DND-41 (cell line): ENCODE data around the gene ITGB1.

Source experiments
- ATAC-seq: fragments of 200-7000 bp; cut with Tn5 transposase; 3 replicates; pipeline ENCODE4 v1.9.1; 2021; ENCODE audit warnings: low read depth; ENCODE audit not compliant: insufficient read depth
- DNase-seq: peaks from one replicate; pipeline ENCODE4 v3.0.0-alpha.2; 2020
- H2AFZ ChIP-seq: 2 replicates; pipeline ENCODE4 v1.6.0; 2012; ENCODE audit warnings: low read depth, low read length
- H3K27ac ChIP-seq: 2 replicates; pipeline ENCODE4 v1.5.1; 2012; ENCODE audit warnings: low read length, inconsistent platforms
- H3K27me3 ChIP-seq: fragments of 200-600 bp; sonication (generic); 2 replicates; pipeline ENCODE4 v1.6.0; 2012; ENCODE audit warnings: low read length, mild to moderate bottlenecking, inconsistent platforms; ENCODE audit not compliant: insufficient read depth, poor library complexity
- H3K36me3 ChIP-seq: 2 replicates; pipeline ENCODE4 v1.5.1; 2012; ENCODE audit warnings: low read length, inconsistent platforms; ENCODE audit not compliant: insufficient read depth
- H3K4me1 ChIP-seq: 2 replicates; pipeline ENCODE4 v1.5.1; 2012; ENCODE audit warnings: mild to moderate bottlenecking, low read length; ENCODE audit not compliant: insufficient read depth
- H3K4me2 ChIP-seq: 2 replicates; pipeline ENCODE4 v1.6.0; 2012; ENCODE audit warnings: mild to moderate bottlenecking, moderate library complexity, low read length, inconsistent platforms; ENCODE audit not compliant: insufficient read depth
- H3K4me3 ChIP-seq, 2 experiments: fragments of 200-600 bp in 1 of 2; shearing (Covaris generic) in 1 of 2; 2 replicates each; pipeline ENCODE4 v1.5.1; 2012 to 2016; ENCODE audit warnings: inconsistent platforms in 2 of 2, low read length in 2 of 2, mild to moderate bottlenecking in 2 of 2, low read depth in 1 of 2, moderate library complexity in 1 of 2
- H3K79me2 ChIP-seq: 2 replicates; pipeline ENCODE4 v1.6.0; 2012; ENCODE audit warnings: low read length, inconsistent platforms; ENCODE audit not compliant: insufficient read depth
- H3K9ac ChIP-seq: 2 replicates; pipeline ENCODE4 v1.6.0; 2012; ENCODE audit warnings: low read depth, mild to moderate bottlenecking, inconsistent platforms, low read length, moderate library complexity
- H3K9me3 ChIP-seq: 2 replicates; pipeline ENCODE4 v1.5.1; 2012; ENCODE audit warnings: low read length, moderate library complexity, mild to moderate bottlenecking, inconsistent platforms; ENCODE audit not compliant: insufficient read depth, severe bottlenecking
- H4K20me1 ChIP-seq: 2 replicates; pipeline ENCODE4 v1.6.0; 2012; ENCODE audit warnings: low read length; ENCODE audit not compliant: insufficient read depth
- CTCF ChIP-seq: IDR thresholded peaks from 2 replicates; pipeline ENCODE4 v1.5.1; 2012; ENCODE audit warnings: borderline replicate concordance, low read length, moderate library complexity, mild to moderate bottlenecking; ENCODE audit not compliant: poor library complexity, severe bottlenecking; ENCODE audit errors: extremely low read depth
- EZH2 ChIP-seq: IDR thresholded peaks from 3 replicates; pipeline ENCODE4 v1.6.1; 2012; ENCODE audit warnings: borderline replicate concordance, low read depth, mild to moderate bottlenecking, moderate library complexity, low read length, inconsistent platforms; ENCODE audit not compliant: severe bottlenecking

The ITGB1 gene

DNA sequence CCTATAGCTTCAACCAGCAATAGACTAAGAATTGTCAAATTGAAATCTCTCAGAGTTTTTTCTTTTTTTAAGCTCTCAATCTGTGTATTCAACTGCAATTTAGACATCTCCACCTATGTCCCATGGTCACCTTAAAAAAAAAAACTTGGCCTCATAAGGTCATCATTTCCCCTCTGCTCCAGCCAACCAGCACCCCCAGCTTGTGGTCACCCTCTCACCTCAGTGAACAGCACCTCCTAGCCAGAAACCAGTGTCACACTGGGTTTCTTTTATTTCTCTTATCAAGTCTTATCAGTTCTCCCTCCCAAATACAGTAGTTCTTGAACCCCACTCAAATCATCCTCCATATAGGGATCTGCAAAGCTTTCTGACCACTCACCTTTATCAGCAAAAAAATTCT lies 4.0 kb downstream of the ITGB1 start:
- no peak overlapping the region for H3K27ac ChIP-seq
- H3K79me2 ChIP-seq: peaks cover 89% of the 10 kb centered on the region
- H3K4me1 ChIP-seq: peaks cover 67% of the 10 kb centered on the region
- no peaks in the 10 kb centered on the region for H3K9me3 ChIP-seq
- peaks cover 48% of the 10 kb centered on the region for H4K20me1 ChIP-seq
- peaks cover 7% of the 10 kb centered on the region; the same call in 1 of the 2 replicates for H3K36me3 ChIP-seq
- H3K4me2 ChIP-seq: no peak overlapping the region
- H2AFZ ChIP-seq: no peak overlapping the region
- no peak for TF ChIP-seq EZH2
- no peak for TF ChIP-seq CTCF
- DNase-seq (no peak), ATAC-seq (no peak)
- H3K27me3 ChIP-seq: no peaks in the 10 kb centered on the region
- no peak overlapping the region for H3K9ac ChIP-seq
- no peak overlapping the region for H3K4me3 ChIP-seq

DNA sequence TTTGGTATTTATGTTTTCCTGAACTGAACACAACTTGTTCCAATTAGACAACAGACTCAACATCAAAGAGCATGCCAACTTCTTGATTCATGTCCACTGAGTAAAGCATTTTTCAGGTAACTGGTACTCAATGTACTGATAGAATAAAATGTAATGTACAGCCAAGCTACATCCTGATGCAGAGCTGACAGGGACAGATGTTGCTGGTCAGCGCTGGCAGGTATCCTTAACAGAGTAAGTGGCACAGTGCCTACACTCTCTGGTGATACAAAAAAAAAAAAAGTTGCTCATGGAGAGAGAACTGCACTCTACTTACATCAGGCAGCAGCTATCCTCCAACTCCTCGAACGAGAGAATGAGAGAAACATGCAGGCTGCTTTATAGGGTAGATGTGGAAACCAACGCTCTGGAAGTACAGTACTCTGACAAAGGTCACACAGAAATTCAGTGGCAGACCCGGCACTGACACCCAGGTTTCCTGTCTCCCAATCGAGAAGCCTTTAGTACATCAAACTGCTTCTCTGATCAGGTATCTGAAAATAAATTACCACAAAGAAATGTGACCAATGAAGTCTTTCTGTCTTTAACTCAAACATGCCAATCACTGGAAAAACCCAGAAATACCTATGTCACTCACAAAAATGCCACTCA lies 4.6 kb downstream of the ITGB1 start:
- peak overlapping the region; percentile 4; the same call in 1 of the 2 replicates for H3K4me2 ChIP-seq
- H3K79me2 ChIP-seq: peaks cover 93% of the 10 kb centered on the region
- TF ChIP-seq EZH2 (no peak), CTCF (no peak)
- H3K9ac ChIP-seq: no peak overlapping the region
- no peak overlapping the region for H3K4me3 ChIP-seq
- H3K27ac ChIP-seq: no peak overlapping the region
- H3K4me1 ChIP-seq: peaks cover 67% of the 10 kb centered on the region
- no peaks in the 10 kb centered on the region for H3K27me3 ChIP-seq
- H3K36me3 ChIP-seq: peaks cover 7% of the 10 kb centered on the region; the same call in 1 of the 2 replicates
- H3K9me3 ChIP-seq: no peaks in the 10 kb centered on the region
- DNase-seq (no peak), ATAC-seq (no peak)
- peaks cover 52% of the 10 kb centered on the region for H4K20me1 ChIP-seq
- no peak overlapping the region for H2AFZ ChIP-seq

GRCh38 chr10:32952541-32953276 lies 5.3 kb downstream of the ITGB1 start:
- no peak overlapping the region for H3K4me3 ChIP-seq
- H3K4me1 ChIP-seq: peaks cover 73% of the 10 kb centered on the region
- H3K9me3 ChIP-seq: no peaks in the 10 kb centered on the region
- H3K4me2 ChIP-seq: 0 out of 2 replicates have a peak overlapping the region, but pooled peaks have one; percentile 12
- no peaks in the 10 kb centered on the region for H3K27me3 ChIP-seq
- H3K27ac ChIP-seq: no peak overlapping the region
- no peak overlapping the region for H2AFZ ChIP-seq
- H3K36me3 ChIP-seq: peaks cover 7% of the 10 kb centered on the region; the same call in 1 of the 2 replicates
- DNase-seq (no peak), ATAC-seq (no peak)
- no peak overlapping the region for H3K9ac ChIP-seq
- peaks cover 99% of the 10 kb centered on the region for H3K79me2 ChIP-seq
- H4K20me1 ChIP-seq: peaks cover 59% of the 10 kb centered on the region
- TF ChIP-seq CTCF (no peak), EZH2 (no peak)
